T-cell (primary cell): ENCODE measurements around the gene ARHGEF28. TPM values are rescaled to one million over a fixed set of nuclear protein-coding genes. Genes with fewer than 3 reads are reported as not detected.

Source experiments
- ATAC-seq, 4 experiments: fragments of 200-7000 bp in 3 of 4; fragments of 150-1000 bp in 1 of 4; cut with Tn5 transposase; replicated peaks in 1 of 4; 1 replicate in 3 of 4; 2 replicates in 1 of 4; pipeline ENCODE4 v1.10.0; 2021; ENCODE audit warnings: moderate library complexity in 3 of 4, mild to moderate bottlenecking in 2 of 4, moderate number of reproducible peaks in 1 of 4
- CTCF ChIA-PET, 2 donors: fragments of 300-600 bp; sonication (Branson Sonifier 250); formaldehyde crosslinking; loops; one replicate each; lab custom pipeline; 2022; ENCODE audit warnings: antibody characterized with exemption in 2 of 2; lab: Charles Lee
- POLR2A ChIA-PET, 2 donors: fragments of 300-600 bp; sonication (Branson Sonifier 250); formaldehyde crosslinking; loops; one replicate each; lab custom pipeline; 2022; ENCODE audit warnings: antibody characterized with exemption in 2 of 2; lab: Charles Lee
- DNase-seq, 35 experiments: peaks; one replicate each; pipeline versions ENCODE4 v3.0.0 to v3.0.0-alpha.2; 2013 to 2023
- H3K27ac ChIP-seq: one replicate; pipeline ENCODE4 v1.5.1; 2013; ENCODE audit warnings: low read length
- H3K27me3 ChIP-seq, 2 experiments: replicated peaks in 1 of 2; 1 replicate in 1 of 2; 2 replicates in 1 of 2; pipeline versions ENCODE4 v1.6.1 to v1.7.0; 2013; ENCODE audit warnings: low read length in 1 of 2, mixed read lengths in 1 of 2; ENCODE audit not compliant: control insufficient read depth in 2 of 2, insufficient read depth in 2 of 2; ENCODE audit errors: extremely low read depth in 1 of 2
- H3K36me3 ChIP-seq, 2 donors: 1 replicate in 1 of 2; 2 replicates in 1 of 2; pipeline versions ENCODE4 v1.6.1 to v1.7.0; 2013; ENCODE audit warnings: low read length in 1 of 2; ENCODE audit not compliant: control insufficient read depth in 2 of 2, insufficient read depth in 1 of 2; ENCODE audit errors: extremely low read depth in 1 of 2
- H3K4me1 ChIP-seq, 2 experiments: 1 replicate in 1 of 2; 2 replicates in 1 of 2; pipeline versions ENCODE4 v1.6.1 to v1.7.0; 2013; ENCODE audit warnings: low read length in 2 of 2, mixed read lengths in 1 of 2; ENCODE audit not compliant: insufficient read depth in 2 of 2, control insufficient read depth in 1 of 2; ENCODE audit errors: extremely low read depth in 1 of 2
- H3K4me3 ChIP-seq, 2 donors: 1 replicate in 1 of 2; 2 replicates in 1 of 2; pipeline versions ENCODE4 v1.5.1 to v1.7.0; 2013; ENCODE audit warnings: mild to moderate bottlenecking in 2 of 2, low read length in 1 of 2, moderate library complexity in 1 of 2; ENCODE audit not compliant: control insufficient read depth in 1 of 2; ENCODE audit errors: extremely low read depth in 1 of 2
- H3K9me3 ChIP-seq: 2 replicates; pipeline ENCODE4 v1.7.0; 2013
- H3K27ac Mint-ChIP-seq, 2 donors: one replicate each; pipeline ENCODE4 v1.8.0; 2020 to 2021; ENCODE audit warnings: mild to moderate bottlenecking in 2 of 2, mixed read lengths in 2 of 2
- H3K27me3 Mint-ChIP-seq, 2 donors: one replicate each; pipeline ENCODE4 v1.8.0; 2021 to 2022; ENCODE audit warnings: mixed read lengths in 2 of 2
- H3K36me3 Mint-ChIP-seq: one replicate; pipeline ENCODE4 v1.8.0; 2021; ENCODE audit warnings: mixed read lengths
- H3K4me1 Mint-ChIP-seq, 3 donors: one replicate each; pipeline ENCODE4 v1.8.0; 2020 to 2022; ENCODE audit warnings: mixed read lengths in 3 of 3, mild to moderate bottlenecking in 1 of 3
- H3K4me3 Mint-ChIP-seq, 3 donors: one replicate each; pipeline ENCODE4 v1.8.0; 2020 to 2022; ENCODE audit warnings: mild to moderate bottlenecking in 3 of 3, mixed read lengths in 3 of 3, moderate library complexity in 3 of 3
- H3K9me3 Mint-ChIP-seq, 3 donors: one replicate each; pipeline ENCODE4 v1.8.0; 2020 to 2022; ENCODE audit warnings: mixed read lengths in 3 of 3
- WGBS: methylation state at CpG from one replicate; pipeline ENCODE4 v1.1.5; 2013; ENCODE audit warnings: missing lambda C conversion rate; ENCODE audit not compliant: insufficient coverage; 5-methylcytosine and 5-hydroxymethylcytosine counted together
- total RNA-seq, 35 experiments: library from RNA in 6 of 35; stranded (reverse) in 6 of 35; fragments of 120-200 nt in 1 of 35; gene quantifications; one replicate each; pipeline versions ENCODE4 v1.2.1 to v1.2.4 and lab custom pipeline; 2013 to 2026

Gene ARHGEF28
- total RNA-seq, 5 donors from 2014 or later (not counting 1 experiment from before 2014, with no cell fraction given): 0.05 to 0.73 (median 0.36) TPM

DNA sequence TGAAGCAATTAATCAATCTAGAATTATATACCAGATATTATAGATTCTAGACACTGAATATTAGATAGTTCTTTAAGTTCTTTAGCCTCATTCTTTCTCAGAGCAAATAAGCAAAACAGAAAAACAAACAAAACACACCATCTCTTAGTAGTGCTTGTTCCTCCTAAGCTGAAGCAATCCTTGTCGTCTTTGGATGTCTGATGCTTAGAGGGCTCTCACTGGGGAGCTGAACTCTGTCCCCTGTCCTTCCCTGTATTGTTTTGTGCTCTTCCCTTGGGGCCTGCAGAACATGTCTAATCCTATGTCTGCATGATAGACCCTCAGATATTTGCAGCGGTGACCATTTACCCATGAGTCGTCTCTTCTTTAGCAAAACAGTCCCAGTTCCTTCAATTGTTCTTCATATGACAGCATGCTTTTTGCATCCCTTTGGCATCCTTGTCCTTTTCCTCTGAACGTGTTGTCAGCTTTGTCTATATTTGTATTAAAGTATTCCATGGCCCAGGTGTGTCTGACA lies 114.3 kb downstream of the ARHGEF28 start:
- Histone ChIP-seq H3K9me3 (no peaks in the 10 kb centered on the region), H3K27me3 (no peaks in the 10 kb centered on the region), H3K4me1 (no peaks in the 10 kb centered on the region), H3K36me3 (no peaks in the 10 kb centered on the region), H3K4me3 (no peak overlapping the region), H3K27ac (no peak overlapping the region)
- Mint-ChIP-seq H3K4me1 (no peaks in the 10 kb centered on the region), H3K27ac (no peak overlapping the region), H3K9me3 (no peaks in the 10 kb centered on the region), H3K4me3 (no peak overlapping the region), H3K27me3 (peaks cover 6% of the 10 kb centered on the region in 2 donors), H3K36me3 (no peaks in the 10 kb centered on the region)
- WGBS: 57% methylated on average over 1 of the region's 4 CpGs
- DNase-seq (no peak), ATAC-seq (no peak)
- POLR2A ChIA-PET: no interaction called here
- CTCF ChIA-PET: no interaction called here

DNA sequence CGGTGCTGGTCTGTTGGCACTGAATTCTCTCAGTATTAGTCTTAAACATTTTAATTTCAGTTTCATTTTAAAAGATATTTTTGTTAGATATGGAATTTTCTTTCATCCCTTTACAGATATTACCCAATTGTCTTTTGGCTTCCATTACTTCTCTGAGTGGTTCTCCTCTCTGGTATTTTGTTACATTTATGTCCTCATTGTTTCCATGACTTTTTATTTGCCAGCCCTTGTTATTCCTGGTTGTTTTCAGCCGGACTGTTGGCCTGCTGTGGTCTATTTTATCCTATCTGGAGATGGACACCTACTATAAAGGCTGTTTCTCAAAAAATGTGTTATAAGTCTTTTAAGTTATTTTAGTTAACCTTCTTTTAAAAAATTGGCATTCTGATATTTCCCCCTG lies 117.2 kb downstream of the ARHGEF28 start:
- WGBS: no CpG with 5 or more reads among the region's 2 CpGs
- Histone ChIP-seq H3K9me3 (no peaks in the 10 kb centered on the region), H3K4me1 (no peaks in the 10 kb centered on the region), H3K27me3 (no peaks in the 10 kb centered on the region), H3K27ac (no peak overlapping the region), H3K4me3 (no peak overlapping the region), H3K36me3 (no peaks in the 10 kb centered on the region)
- DNase-seq (no peak), ATAC-seq (no peak)
- no peak overlapping the region for H3K4me3 Mint-ChIP-seq
- H3K9me3 Mint-ChIP-seq: no peaks in the 10 kb centered on the region
- peaks cover 2 to 4% of the 10 kb centered on the region in 2 donors for H3K27me3 Mint-ChIP-seq
- H3K27ac Mint-ChIP-seq: no peak overlapping the region
- ChIA-PET CTCF (no interaction called here), POLR2A (no interaction called here)
- H3K4me1 Mint-ChIP-seq: no peaks in the 10 kb centered on the region
- H3K36me3 Mint-ChIP-seq: no peaks in the 10 kb centered on the region

DNA sequence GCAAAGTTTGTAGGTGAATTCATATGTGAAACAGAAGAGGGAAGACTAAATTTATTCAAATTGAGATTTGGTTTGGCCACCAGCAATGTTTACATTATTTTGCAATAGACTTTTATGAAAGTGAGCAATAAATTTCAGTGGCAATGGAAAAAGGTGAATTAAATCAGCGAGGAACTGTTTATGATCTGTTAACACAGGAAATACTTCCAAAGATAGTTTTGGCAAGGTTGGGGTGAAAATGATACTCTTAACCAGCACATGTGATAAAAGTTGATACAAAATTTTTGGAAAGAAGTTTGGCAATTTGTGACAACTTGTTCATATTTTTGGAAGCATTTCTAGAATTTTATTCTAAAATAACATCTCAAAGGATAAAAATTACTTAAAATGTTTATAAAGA lies 119.8 kb downstream of the ARHGEF28 start:
- H3K4me1 ChIP-seq: no peaks in the 10 kb centered on the region
- H3K27me3 ChIP-seq: peaks cover 0 to 5% of the 10 kb centered on the region in 2 experiments
- ChIA-PET POLR2A (no interaction called here), CTCF (no interaction called here)
- DNase-seq (no peak), ATAC-seq (no peak)
- no peaks in the 10 kb centered on the region for H3K9me3 ChIP-seq
- peaks cover 7 to 11% of the 10 kb centered on the region in 2 donors for H3K27me3 Mint-ChIP-seq
- no peaks in the 10 kb centered on the region for H3K9me3 Mint-ChIP-seq
- H3K36me3 ChIP-seq: no peaks in the 10 kb centered on the region
- H3K4me3 Mint-ChIP-seq: no peak overlapping the region
- H3K27ac Mint-ChIP-seq: no peak overlapping the region
- H3K36me3 Mint-ChIP-seq: no peaks in the 10 kb centered on the region
- H3K4me1 Mint-ChIP-seq: no peaks in the 10 kb centered on the region
- H3K4me3 ChIP-seq: no peak overlapping the region
- no CpG with 5 or more reads among the region's 1 CpG for WGBS
- H3K27ac ChIP-seq: no peak overlapping the region

DNA sequence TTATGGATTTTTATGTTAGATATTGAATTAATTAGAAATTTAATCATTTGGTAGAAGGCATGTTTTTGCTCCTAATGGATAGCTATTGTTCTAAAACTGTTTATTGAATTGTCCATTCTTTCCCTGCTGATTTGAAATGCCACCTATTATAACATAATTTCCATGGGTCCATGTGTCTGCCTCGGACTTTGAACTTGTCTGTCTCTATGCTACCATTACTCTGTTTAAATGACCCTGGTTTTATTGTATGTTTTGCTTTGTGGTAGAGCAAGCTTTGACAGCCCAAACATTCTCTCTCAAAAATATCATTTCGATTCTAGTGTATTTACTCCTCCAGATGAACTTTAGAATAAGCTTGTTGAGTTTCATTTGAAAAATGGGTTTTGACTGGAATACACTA lies 120.6 kb downstream of the ARHGEF28 start:
- H3K27ac Mint-ChIP-seq: no peak overlapping the region
- Histone ChIP-seq H3K27me3 (peaks cover 0 to 5% of the 10 kb centered on the region in 2 experiments), H3K27ac (no peak overlapping the region), H3K9me3 (no peaks in the 10 kb centered on the region), H3K36me3 (no peaks in the 10 kb centered on the region), H3K4me3 (no peak overlapping the region), H3K4me1 (no peaks in the 10 kb centered on the region)
- no CpG with 5 or more reads among the region's 2 CpGs for WGBS
- ChIA-PET POLR2A (no interaction called here), CTCF (interaction anchor here in 1 of 2 donors (1.4 kb wide), 1 partner anchor 36 kb away, joined by 3 read pairs; no protein-coding TSS in a partner anchor)
- no peak for DNase-seq
- no peak for ATAC-seq
- H3K27me3 Mint-ChIP-seq: peaks cover 8 to 11% of the 10 kb centered on the region in 2 donors
- no peak overlapping the region for H3K4me3 Mint-ChIP-seq
- H3K9me3 Mint-ChIP-seq: no peaks in the 10 kb centered on the region
- no peaks in the 10 kb centered on the region for H3K36me3 Mint-ChIP-seq
- peaks cover 0 to 4% (median 0%) of the 10 kb centered on the region in 3 donors for H3K4me1 Mint-ChIP-seq

DNA sequence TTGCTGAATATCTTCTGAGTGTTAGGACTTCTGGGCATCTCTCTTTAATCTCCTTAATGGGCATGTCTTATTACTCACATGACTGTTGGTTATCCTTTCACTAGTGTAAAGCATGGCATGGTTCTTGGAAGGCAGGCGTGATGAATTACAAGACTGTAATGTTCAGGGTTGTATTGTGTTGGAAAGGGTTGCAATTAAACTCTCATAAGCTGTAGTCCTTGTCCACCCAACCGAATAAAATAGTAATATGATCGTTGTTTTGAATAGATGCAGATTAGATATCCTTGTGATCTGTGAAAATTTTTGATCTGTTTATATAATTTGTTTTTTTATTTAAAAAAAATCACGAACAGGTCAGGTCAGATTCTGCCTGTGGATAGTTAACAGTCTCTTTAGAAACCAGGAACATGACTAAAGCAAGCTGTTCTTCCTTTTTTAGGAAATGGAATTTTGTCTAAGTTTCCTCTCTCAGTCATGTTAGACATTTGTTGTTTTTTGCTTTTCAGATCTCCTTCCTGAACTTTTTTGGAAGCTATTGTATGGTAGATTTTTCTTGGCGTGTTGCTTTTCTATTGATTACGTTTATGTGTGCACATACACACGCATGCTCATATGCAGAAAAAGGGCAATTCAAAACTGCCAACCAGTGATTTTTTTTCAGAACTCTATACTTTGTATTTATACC lies 121.8 kb downstream of the ARHGEF28 start:
- ATAC-seq (no peak), DNase-seq (no peak)
- no peaks in the 10 kb centered on the region for H3K36me3 Mint-ChIP-seq
- Histone ChIP-seq H3K9me3 (no peaks in the 10 kb centered on the region), H3K4me3 (no peak overlapping the region), H3K27me3 (peaks cover 0 to 5% of the 10 kb centered on the region in 2 experiments), H3K27ac (no peak overlapping the region), H3K4me1 (no peaks in the 10 kb centered on the region), H3K36me3 (no peaks in the 10 kb centered on the region)
- H3K4me3 Mint-ChIP-seq: no peak overlapping the region
- no peaks in the 10 kb centered on the region for H3K9me3 Mint-ChIP-seq
- ChIA-PET POLR2A (no interaction called here), CTCF (interaction anchor here in 1 of 2 donors (1.4 kb wide), 1 partner anchor 35 kb away, joined by 3 read pairs; no protein-coding TSS in a partner anchor)
- H3K27ac Mint-ChIP-seq: no peak overlapping the region
- peaks cover 12 to 19% of the 10 kb centered on the region in 2 donors for H3K27me3 Mint-ChIP-seq
- peaks cover 2 to 6% (median 4%) of the 10 kb centered on the region in 3 donors for H3K4me1 Mint-ChIP-seq
- WGBS: no CpG with 5 or more reads among the region's 7 CpGs

DNA sequence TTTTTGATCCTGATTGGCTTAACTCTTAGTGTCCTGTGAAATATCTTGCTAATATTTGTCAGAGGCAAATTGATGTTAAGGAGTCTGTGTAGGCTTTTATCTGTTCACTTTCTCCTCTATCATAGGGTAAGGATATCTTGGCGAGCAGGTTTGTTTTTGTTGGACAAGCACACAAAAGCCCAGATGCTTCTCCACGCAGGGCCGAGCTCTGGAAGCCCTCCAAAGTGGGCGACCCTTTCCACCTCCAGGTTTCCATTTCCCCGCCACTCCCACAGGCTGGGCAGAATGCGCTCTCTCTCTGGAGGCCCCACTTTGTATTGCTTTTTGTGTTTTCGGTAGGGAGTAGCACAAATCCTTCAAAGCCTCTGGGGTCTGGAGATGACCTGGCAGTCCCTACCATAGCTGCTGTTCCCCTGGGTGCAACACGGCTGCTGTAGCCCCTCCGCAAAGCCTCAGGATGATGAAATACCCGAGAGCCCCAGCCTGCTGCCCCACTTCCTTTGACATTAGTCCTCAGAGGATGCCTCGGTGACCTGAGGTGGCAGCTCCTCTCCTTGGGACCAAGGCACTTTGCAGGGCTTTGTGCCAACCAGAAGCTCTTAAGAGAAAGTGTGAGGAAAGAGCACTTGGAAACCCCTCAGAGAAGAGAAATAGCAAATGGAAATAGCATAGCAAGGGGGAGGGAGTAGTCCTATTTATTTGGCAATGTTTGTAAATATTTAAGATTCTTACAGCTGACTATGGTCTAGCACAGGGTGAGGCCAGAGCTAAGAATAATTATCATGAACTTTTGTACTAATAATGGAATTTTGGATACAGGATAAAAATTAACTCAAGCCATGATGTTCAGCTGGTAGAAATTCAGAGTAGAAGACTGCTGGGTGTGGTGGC lies 122.8 kb downstream of the ARHGEF28 start:
- ATAC-seq (no peak), DNase-seq (no peak)
- Mint-ChIP-seq H3K27me3 (peaks cover 12 to 25% of the 10 kb centered on the region in 2 donors), H3K36me3 (no peaks in the 10 kb centered on the region), H3K9me3 (no peaks in the 10 kb centered on the region), H3K4me1 (peaks cover 2 to 6% (median 4%) of the 10 kb centered on the region in 3 donors), H3K27ac (no peak overlapping the region), H3K4me3 (no peak overlapping the region)
- Histone ChIP-seq H3K4me3 (no peak overlapping the region), H3K4me1 (no peaks in the 10 kb centered on the region), H3K9me3 (no peaks in the 10 kb centered on the region), H3K36me3 (no peaks in the 10 kb centered on the region), H3K27me3 (peaks cover 0 to 7% of the 10 kb centered on the region in 2 experiments), H3K27ac (no peak overlapping the region)
- ChIA-PET CTCF (no interaction called here), POLR2A (no interaction called here)
- WGBS: 93% methylated on average over 5 of the region's 11 CpGs
